Medulla oblongata (tissue), 1 donor: ENCODE measurements around the gene RPGR.

ENCODE experiments used
- DNase-seq: peaks from one replicate; pipeline ENCODE4 v3.0.0-alpha.2; 2015; ENCODE audit errors: extremely low spot score

The RPGR gene, protein sequence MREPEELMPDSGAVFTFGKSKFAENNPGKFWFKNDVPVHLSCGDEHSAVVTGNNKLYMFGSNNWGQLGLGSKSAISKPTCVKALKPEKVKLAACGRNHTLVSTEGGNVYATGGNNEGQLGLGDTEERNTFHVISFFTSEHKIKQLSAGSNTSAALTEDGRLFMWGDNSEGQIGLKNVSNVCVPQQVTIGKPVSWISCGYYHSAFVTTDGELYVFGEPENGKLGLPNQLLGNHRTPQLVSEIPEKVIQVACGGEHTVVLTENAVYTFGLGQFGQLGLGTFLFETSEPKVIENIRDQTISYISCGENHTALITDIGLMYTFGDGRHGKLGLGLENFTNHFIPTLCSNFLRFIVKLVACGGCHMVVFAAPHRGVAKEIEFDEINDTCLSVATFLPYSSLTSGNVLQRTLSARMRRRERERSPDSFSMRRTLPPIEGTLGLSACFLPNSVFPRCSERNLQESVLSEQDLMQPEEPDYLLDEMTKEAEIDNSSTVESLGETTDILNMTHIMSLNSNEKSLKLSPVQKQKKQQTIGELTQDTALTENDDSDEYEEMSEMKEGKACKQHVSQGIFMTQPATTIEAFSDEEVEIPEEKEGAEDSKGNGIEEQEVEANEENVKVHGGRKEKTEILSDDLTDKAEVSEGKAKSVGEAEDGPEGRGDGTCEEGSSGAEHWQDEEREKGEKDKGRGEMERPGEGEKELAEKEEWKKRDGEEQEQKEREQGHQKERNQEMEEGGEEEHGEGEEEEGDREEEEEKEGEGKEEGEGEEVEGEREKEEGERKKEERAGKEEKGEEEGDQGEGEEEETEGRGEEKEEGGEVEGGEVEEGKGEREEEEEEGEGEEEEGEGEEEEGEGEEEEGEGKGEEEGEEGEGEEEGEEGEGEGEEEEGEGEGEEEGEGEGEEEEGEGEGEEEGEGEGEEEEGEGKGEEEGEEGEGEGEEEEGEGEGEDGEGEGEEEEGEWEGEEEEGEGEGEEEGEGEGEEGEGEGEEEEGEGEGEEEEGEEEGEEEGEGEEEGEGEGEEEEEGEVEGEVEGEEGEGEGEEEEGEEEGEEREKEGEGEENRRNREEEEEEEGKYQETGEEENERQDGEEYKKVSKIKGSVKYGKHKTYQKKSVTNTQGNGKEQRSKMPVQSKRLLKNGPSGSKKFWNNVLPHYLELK

DNA sequence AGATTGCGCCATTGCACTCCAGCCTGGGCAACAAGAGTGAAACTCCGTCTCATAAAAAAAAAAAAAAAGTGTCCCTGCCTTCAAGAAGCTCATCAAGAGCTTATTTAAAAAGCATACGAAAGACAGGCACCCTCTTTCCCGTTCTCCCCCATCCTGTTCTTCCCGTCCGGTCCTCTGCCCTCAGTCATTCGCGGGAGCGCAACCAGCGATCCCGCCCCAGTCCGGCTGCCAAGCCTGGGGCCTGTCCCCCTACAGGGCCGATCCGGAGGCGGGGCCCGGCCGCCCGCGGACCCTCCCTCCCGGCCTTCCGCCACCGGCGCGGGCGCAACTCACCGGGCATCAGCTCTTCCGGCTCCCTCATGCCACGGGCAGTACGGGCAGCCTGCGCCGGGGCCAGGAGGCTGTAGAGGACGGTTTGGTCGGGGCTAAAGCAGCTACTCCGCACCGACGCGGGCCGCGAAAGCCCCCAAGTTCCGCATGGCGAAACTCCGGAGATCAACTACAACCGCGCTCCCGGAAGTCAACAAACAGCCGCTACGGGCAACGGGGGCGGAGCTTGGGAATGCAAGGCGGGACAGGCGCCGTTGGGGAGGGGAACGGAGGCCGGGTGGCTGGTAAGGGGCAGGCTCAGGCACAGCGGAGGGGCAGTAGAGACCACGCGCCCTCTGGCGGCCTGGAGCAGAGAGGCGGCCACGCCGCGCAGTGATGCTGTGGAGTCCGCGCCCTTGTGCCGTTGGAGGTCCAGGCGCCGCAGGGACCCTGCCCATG is at the start of gene RPGR:
Gene RPGR (minus strand): TSS at position 503 of the 768 bp plus-strand sequence. CDS start 142 bp downstream, at position 361.
- peak; percentile 92 for DNase-seq

DNA sequence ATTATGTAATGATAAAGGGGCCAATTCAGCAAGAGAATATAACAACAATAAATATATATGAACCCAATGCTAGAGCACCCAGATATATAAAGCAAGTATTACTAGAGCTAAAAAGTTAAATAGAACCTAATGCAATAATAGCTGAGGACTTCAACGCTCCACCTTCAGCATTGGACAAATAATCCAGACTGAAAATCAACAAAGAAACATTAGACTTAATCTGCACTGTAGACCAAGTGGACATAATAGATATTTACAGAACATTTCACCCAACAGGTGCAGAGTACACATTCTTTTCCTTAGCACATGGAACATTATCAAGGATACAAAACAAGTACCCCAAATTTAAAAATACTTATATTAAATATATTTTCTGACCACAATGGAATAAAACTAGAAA is 49.4 kb upstream of the RPGR start:
- no peak for DNase-seq

DNA sequence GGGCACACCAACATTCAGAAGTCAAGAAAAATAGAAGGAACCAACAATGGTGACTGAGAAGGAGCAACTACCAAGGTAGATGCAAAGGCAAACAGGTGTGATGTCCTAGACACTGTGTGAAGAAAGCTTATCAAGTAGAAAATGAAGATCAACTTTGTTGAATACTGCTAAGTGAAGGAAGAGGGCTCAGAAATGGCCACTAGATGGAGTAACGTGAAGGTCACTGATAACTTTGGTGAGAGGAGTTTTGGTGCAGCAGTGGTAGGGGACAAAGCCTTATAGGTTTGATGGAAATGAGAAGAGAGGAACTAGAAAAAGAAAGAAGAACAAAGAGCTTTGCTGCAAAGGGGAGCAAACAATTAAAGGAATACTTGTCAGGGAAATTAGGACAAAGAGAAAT is 48.6 kb upstream of the RPGR start:
- no peak for DNase-seq

DNA sequence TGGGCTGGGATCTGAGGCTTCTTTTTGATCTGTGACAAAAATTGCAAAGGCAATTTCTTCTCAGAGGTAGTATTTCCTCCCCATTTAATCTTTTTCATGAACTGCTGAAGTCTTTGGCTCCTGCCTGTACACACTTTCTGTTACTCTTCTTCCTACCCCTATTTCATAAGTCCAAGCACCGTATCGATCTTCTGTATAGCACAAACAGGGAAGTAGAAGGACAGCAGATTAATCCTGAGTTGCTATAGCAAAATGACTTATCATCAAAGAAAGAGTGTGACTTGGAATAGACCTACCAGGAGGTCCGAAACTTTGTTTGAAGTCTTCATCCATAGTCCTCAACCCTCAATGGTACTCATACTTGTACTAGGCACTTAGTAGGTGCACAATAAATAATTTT is 47.1 kb upstream of the RPGR start:
- DNase-seq, result no peak

DNA sequence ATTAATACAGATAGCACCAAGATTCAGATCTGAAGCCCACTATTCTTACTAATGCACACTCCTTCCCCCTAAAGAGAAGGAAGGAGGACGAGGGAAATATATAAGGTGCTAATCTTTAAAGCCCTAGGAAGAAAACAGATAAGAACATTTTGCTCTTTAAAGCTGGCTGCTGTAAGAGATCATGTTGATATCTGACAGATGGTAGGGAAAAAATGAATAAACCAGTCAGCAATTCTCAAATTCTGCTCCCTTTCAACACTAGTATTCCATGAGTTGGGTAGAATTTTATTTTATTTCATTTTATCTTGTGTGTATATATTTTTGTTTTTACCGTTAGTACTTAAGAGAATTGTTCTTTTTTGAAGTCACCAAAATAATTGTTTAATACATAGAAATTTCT is 44.3 kb upstream of the RPGR start:
- DNase-seq, result no peak

DNA sequence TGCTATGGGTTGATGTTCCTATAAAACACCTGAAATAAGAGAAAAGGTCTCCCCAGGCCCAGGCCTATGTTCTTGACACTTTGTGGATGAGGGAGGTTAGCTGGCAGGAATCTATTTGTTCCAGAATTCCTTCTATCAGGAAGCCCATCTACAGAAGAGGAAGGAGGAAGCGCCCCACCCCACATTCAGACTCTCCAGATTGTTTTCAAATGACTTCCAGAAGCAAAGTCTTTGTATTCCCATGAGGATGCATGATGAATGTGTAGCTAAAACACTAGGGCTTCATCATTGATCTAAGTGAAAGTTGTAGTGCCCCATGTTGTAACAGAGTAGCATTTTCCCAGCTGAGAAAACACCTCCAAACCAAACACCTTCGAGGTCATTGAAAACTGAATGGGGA is 41.5 kb upstream of the RPGR start:
- no peak for DNase-seq

DNA sequence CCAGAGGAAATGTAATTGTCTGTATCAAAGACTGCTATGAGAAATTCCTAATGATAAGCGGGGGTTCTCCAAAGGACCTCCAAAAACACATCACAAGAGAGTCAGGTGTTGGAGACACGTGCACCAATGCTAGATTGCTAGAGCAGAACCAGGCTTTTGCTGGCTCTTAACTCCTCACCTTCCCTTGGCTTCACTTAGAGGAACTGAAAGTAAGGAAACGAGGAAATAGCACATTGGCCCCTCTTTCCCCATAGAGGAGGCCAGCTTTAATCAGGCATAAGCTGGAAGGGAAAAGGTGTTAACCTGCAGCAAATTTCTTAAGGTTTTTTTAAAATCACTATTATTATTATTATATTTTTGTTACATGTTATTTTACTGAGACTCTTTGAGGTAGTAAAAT is 38.6 kb upstream of the RPGR start:
- DNase-seq, result peak; percentile 43

DNA sequence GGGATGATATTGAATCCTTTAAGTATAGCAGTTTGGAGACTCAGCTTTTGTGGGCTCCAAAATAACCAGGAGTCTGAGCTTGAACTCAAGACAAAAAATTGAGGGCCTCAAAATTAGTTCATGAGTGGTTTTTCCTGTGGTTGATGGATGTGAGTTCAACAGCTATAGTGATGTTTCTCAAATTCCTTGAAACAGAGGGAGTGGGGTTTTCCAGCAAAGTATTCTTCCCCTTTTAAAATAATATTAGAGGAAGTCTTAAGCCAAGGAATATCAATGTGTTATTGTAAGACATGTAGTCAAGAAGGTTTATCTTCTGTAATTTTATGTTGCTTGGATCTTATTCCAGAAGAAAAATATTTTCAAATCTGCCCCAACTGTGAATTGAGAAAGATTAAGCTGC is 35.7 kb upstream of the RPGR start:
- no peak for DNase-seq

DNA sequence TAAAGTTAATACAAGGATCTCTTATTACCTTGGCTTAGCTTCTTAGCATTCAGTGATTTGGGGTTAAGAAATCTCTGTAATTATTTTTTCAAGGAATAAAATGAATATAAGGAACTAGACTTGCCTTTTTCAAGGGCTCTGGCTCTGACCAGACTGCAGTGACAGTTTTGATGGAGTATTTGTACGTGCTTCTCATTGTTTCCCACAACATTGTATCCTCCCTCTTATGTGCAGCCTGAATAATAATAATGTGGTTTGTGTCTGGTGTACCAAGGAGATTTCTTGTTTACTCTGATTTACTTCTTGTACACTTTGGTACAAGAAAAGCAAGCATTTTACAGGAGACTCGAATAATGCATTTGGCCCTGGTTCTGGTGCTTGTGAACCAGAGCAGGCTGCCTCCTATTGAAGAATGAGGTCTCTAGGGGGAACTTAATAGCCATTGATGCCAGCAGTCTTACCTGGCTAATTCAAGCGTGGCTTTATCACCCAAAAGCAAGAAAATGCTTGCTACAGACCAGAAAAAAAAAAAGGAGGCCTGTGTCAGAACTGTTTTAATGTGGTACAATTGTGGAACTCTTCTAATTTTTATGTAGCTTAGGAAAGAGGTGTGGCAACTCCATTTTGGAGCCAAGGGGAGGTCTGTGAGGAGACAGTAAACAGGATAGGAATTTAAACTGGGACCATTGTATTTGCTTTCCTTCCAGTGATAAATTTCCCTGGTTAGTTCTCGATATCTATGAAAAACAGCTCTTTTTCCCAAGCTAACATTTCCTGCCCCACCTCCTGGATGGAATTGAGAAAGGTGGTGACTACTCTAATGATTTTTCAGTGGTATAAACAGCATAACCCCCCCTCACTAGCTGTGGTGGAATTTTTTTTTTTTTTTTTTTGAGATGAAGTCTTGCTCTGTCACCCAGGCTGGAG is 30.7 kb upstream of the RPGR start:
- no peak for DNase-seq

DNA sequence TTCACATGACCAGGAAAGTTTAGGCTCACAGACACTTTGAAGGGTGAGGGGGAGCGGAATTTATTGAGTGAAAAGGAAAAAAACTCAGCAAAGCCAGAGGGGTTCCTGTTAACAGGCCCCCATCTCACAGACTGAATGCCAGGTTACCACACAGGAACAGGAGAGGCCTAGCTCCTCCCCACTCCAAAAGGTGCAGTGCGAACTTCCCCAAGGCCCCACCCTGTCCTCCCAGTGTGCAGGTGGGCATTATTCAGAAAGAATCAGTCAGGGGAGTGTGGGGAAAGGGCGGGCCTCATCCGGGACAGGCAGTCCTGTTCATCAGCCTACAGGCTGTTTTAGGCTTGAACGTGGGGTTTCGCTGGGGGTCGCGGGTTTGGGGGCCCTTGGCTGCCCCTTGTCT is 29.1 kb upstream of the RPGR start:
- DNase-seq, result no peak

DNA sequence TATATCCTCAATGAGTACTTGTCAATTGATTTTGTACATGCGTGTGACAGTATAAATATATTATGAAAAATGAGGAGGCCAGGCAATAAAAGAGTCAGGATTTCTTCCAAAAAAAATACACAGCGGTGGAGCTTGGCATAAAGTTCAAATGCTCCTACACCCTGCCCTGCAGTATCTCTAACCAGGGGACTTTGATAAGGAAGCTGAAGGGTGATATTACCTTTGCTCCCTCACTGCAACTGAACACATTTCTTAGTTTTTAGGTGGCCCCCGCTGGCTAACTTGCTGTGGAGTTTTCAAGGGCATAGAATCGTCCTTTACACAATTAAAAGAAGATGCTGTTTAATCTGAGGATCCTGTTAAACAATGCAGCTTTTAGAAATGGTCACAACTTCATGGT is 25.1 kb upstream of the RPGR start, which contains the start of gene OTC:
Gene OTC (plus strand): TSS at position 243 of the 400 bp plus-strand sequence. CDS start 93 bp downstream, at position 336.
- DNase-seq, result no peak

DNA sequence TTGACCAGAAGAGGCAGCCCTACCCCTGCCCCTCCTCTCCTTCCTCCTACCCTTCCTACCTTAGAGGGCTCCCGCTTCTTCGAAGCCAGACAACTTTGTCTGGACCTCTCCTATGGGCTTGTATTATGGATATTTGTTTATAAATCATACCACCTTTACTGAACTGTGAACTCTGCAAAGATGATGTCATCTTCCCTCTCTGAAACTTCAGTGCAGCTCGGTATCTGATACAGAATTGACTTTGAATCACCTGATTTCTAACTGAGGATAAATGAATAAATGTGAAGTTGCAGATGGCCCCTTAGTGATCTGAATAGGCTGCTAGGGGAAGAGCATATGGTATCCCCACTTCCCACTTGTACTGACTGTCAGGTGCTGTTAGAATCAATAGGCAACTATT is 24.0 kb upstream of the RPGR start:
- no peak for DNase-seq

DNA sequence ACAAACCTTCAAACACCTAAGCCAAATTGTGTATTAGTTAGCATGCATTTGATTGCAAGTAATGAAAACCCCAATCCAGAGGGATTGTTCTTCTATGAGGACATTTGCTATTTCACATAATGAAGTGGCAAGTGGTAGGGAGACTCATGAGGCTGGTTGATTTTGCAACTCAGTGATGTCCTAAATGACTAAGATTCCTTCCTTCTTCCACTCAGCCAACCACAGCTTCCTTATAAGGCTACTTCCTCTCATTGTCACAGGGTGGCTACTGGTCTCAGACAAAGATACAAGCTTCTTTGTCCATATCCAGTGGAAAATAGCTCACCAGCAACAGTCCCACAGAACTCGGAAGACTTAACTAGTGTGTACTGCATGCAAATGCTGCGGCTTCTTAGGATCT is 19.8 kb upstream of the RPGR start:
- DNase-seq, result peak; percentile 71

DNA sequence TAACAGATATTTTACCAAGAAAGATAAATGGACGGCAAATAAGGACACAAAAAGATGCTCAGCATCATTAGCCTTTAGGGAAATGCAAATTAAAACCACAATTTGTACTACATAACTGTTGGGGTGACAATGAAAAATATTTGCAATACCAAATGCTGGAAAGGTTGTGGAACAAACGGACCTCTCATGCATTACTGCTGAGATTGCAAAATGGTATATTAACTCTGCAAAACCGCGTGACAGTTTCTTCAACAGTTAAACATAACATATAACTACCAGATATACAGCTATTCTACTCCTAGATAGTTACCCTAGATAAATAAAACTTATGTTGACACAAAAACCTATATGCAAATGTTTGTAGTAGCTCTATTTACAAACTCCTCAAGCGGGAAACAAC is 18.8 kb upstream of the RPGR start:
- DNase-seq, result no peak

DNA sequence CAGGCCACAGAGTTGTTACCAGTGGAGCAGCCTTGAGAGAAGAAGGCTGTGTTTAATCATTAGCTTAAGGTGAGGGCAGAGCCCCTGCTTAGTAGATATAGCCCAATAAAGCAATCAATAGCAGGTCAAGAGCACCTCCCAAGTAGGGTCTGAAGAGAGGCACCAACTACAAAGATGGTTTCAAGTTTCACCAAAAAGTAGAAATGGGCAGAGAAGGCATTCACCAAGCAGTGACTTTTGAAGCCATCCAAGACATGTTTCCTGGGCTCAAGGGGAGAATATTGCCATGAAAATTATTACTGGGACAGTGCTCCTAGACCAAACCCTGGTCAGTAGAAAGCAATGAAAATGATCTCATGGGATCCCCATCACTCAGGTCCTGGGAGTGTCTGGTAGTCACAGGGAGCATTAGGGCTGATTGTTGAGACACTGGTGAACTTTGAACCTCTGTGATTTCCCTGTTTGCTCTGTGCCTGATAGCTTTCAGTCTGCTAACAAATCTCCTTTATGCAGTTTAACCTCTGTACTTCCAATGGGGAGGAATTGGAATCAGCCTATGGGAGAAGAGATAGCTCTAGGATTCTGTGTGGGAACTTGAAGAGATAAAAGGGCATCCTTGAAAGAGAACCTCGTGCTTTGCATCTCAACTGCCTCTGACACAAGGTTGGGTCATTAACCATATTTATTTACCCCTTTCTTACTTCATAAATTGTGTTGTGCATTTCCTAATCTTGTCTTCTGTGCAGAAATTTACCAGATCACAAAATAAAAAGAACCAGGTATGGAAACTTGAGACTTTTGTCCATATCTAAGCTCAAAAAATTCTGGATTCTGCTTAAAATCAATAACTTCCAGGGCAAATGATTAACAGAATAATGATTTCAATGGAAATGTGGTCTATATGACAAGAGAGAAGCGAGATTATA is 15.8 kb upstream of the RPGR start:
- no peak for DNase-seq

DNA sequence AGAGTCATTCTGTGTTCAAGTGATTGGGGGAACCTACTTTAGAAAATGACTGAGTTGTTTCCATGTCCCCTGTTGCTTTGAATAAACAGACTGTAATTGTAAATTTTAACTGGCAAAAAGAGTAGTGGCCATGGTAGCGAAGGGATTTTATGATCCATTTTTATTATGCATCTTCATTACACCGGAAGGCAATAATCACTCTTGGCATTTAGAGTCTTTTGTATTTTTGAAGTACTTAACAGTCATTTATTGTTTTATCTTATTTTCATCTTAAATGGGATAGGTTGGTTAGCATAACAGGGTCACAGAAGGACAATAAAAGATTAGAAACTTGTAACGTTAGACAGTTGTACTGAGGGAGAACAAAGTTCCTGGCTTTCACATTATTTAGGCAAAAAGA is 14.1 kb upstream of the RPGR start:
- no peak for DNase-seq

DNA sequence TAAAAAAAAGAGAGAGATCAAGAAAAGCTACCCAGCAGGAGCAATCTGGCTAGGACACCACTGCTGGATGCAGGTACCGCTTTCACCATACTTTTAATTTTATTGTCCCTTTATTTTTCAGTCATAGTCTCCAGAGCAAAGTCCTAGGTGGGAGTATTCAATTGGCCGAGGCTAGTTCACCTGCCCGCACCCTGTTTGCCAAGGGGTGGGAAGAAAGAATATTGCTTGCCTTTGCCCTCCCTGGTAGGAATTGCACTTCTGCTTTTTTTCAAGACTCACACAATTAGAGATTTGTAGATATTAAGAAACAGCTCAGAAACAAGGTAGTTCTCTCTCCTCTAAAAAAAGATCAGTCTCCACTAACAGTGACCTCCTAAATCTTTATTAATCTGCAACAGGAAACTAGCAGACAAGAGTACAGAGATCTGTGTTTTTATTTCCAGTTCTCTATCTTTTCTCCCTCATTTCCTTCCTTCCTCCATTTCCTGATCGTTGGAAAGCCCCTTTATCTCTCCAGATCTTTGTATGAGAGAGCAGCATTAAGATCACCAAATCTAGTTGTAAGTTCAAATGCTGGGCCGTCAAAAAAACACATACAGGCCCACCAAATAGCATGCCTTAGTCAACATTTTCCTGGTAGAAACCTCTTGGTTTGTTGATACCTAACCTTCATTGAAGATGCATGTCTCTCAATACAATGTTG is 9.4 kb upstream of the RPGR start:
- no peak for DNase-seq

DNA sequence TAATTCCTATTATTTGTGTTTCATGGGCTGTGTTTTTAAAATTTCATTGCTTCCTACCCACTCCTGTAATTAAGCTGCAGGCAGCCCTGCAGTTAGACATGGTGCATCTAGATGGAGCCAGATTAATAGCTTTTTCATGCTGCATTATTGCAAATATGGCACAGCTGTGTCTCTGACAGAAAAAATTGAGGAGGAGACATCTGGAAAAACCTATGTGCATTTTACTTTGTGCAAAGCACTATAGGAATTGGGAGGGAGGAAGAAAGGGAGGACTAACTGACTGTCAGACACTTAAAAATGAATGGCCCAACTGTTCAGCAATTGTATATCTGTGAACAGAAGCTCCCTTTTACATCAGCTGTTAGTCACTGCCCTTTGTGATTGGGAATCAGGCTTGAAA is 8.1 kb upstream of the RPGR start:
- DNase-seq, result peak; percentile 53

DNA sequence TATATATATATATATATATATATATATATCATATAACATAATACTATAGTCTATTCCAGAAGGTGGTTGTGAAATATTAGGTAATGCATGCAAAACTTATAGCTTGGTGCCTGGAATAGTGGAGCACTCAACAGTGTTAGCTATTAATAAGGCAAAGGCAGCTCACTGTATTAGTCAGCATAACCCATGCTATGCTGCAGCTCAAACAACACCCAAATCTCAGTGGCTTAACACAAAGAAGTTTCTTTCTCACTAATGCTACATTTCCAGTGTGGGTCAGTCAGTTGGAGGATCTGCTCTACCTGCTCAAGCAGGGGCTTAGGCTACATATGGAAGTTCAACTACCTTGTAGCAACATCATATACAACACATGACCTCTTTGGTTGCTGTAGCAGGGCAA is 5.2 kb upstream of the RPGR start:
- DNase-seq, result no peak
